B cell (primary cell): ENCODE measurements around the gene CNOT1. TPM values are rescaled to one million over a fixed set of nuclear protein-coding genes. Genes with fewer than 3 reads are reported as not detected.

ENCODE experiments used
- ATAC-seq: fragments of 200-7000 bp; cut with Tn5 transposase; one replicate; pipeline ENCODE4 v1.10.0; 2021; ENCODE audit warnings: low read depth, mild to moderate bottlenecking, moderate number of reproducible peaks, moderate library complexity
- CTCF ChIA-PET: fragments of 350-600 bp; sonication (Branson Sonifier 250); formaldehyde crosslinking; loops from one replicate; lab custom pipeline; 2021; ENCODE audit warnings: antibody characterized with exemption, inconsistent platforms; lab: Charles Lee
- POLR2A ChIA-PET: fragments of 350-600 bp; sonication (Branson Sonifier 250); formaldehyde crosslinking; loops from one replicate; lab custom pipeline; 2021; ENCODE audit warnings: antibody characterized with exemption; lab: Charles Lee
- DNase-seq: peaks from one replicate; pipeline ENCODE4 v3.0.0; 2013
- H2AFZ ChIP-seq: 2 replicates; pipeline ENCODE4 v1.6.1; 2012; ENCODE audit warnings: mild to moderate bottlenecking, low read depth, low read length; ENCODE audit not compliant: insufficient read depth, poor library complexity, severe bottlenecking
- H3K27ac ChIP-seq, 2 donors: 1 replicate in 1 of 2; 2 replicates in 1 of 2; pipeline ENCODE4 v1.5.1; 2012 to 2013; ENCODE audit warnings: low read length in 2 of 2, mild to moderate bottlenecking in 2 of 2, moderate library complexity in 1 of 2
- H3K27me3 ChIP-seq, 4 experiments: fragments of 200-600 bp in 1 of 4; sonication (generic) in 1 of 4; replicated peaks in 1 of 4; 1 replicate in 2 of 4; 2 replicates in 2 of 4; pipeline versions ENCODE4 v1.6.1 to v1.7.0; 2013 to 2016; ENCODE audit warnings: low read length in 3 of 4, mild to moderate bottlenecking in 2 of 4, mixed read lengths in 1 of 4, moderate library complexity in 1 of 4; ENCODE audit not compliant: insufficient read depth in 4 of 4, control insufficient read depth in 3 of 4; ENCODE audit errors: control extremely low read depth in 1 of 4
- H3K36me3 ChIP-seq, 2 experiments: replicated peaks in 1 of 2; 1 replicate in 1 of 2; 2 replicates in 1 of 2; pipeline versions ENCODE4 v1.6.1 to v1.7.1; 2013; ENCODE audit warnings: low read length in 1 of 2; ENCODE audit not compliant: insufficient read depth in 2 of 2, control insufficient read depth in 1 of 2; ENCODE audit errors: control extremely low read depth in 1 of 2, extremely low read depth in 1 of 2
- H3K4me1 ChIP-seq, 2 donors: fragments of 200-600 bp in 1 of 2; sonication (generic) in 1 of 2; 1 replicate in 1 of 2; 2 replicates in 1 of 2; pipeline versions ENCODE4 v1.5.1 to v1.6.1; 2013 to 2017; ENCODE audit warnings: low read length in 2 of 2; ENCODE audit not compliant: control insufficient read depth in 2 of 2, insufficient read depth in 2 of 2
- H3K4me2 ChIP-seq: replicated peaks from 2 replicates; pipeline ENCODE3; 2012; ENCODE audit warnings: mild to moderate bottlenecking, low read depth, low read length; ENCODE audit not compliant: poor library complexity, severe bottlenecking
- H3K4me3 ChIP-seq, 5 experiments: fragments of 200-600 bp in 1 of 5; sonication (generic) in 1 of 5; 1 replicate in 3 of 5; 2 replicates in 2 of 5; pipeline versions ENCODE4 v1.5.1 to v1.7.0; 2011 to 2016; ENCODE audit warnings: low read length in 4 of 5, mild to moderate bottlenecking in 4 of 5, low read depth in 2 of 5, control low read depth in 1 of 5, moderate library complexity in 1 of 5; ENCODE audit not compliant: insufficient read depth in 1 of 5; ENCODE audit errors: control extremely low read depth in 1 of 5, extremely low read depth in 1 of 5
- H3K79me2 ChIP-seq: fragments of 200-600 bp; sonication (generic); one replicate; pipeline ENCODE4 v1.6.0; 2016; ENCODE audit warnings: low read length; ENCODE audit not compliant: control insufficient read depth, insufficient read depth
- H3K9ac ChIP-seq: fragments of 200-600 bp; sonication (generic); 2 replicates; pipeline ENCODE4 v1.6.1; 2017; ENCODE audit warnings: mild to moderate bottlenecking, low read length, moderate library complexity
- H3K9me3 ChIP-seq, 3 donors: one replicate each; pipeline versions ENCODE4 v1.6.1 to v1.7.1; 2013; ENCODE audit warnings: low read length in 2 of 3; ENCODE audit not compliant: control insufficient read depth in 2 of 3, insufficient read depth in 1 of 3; ENCODE audit errors: control extremely low read depth in 1 of 3
- H4K20me1 ChIP-seq: 2 replicates; pipeline ENCODE4 v1.6.0; 2012; ENCODE audit warnings: mild to moderate bottlenecking, low read length; ENCODE audit not compliant: insufficient read depth, control insufficient read depth, poor library complexity, severe bottlenecking
- H3K27ac Mint-ChIP-seq: one replicate; pipeline ENCODE4 v1.8.0; 2021; ENCODE audit warnings: mixed read lengths
- H3K27me3 Mint-ChIP-seq: one replicate; pipeline ENCODE4 v1.8.0; 2021; ENCODE audit warnings: mixed read lengths
- H3K4me1 Mint-ChIP-seq: one replicate; pipeline ENCODE4 v1.8.0; 2021; ENCODE audit warnings: mixed read lengths
- H3K4me3 Mint-ChIP-seq: one replicate; pipeline ENCODE4 v1.8.0; 2021; ENCODE audit warnings: mixed read lengths
- H3K9me3 Mint-ChIP-seq: one replicate; pipeline ENCODE4 v1.8.0; 2022; ENCODE audit warnings: mixed read lengths; ENCODE audit not compliant: insufficient read depth
- EZH2 ChIP-seq: IDR thresholded peaks from 2 replicates; pipeline ENCODE4 v1.6.1; 2012; ENCODE audit warnings: borderline replicate concordance, low read depth, mild to moderate bottlenecking, moderate library complexity, low read length; ENCODE audit not compliant: insufficient read depth, poor library complexity, severe bottlenecking
- WGBS: methylation state at CpG from one replicate; pipeline ENCODE4 v1.1.5; 2013; ENCODE audit warnings: missing lambda C conversion rate; ENCODE audit not compliant: insufficient coverage; 5-methylcytosine and 5-hydroxymethylcytosine counted together
- intact Hi-C: fragments of 100-400 bp; cut with micrococcal nuclease; formaldehyde crosslinking; loops from one replicate; pipeline ENCODE4 v1.10.0; 2022
- polyA plus RNA-seq: library from polyadenylated mRNA; depleted of rRNA; stranded (reverse); fragments of >200 nt; gene quantifications from 2 replicates; pipeline ENCODE4 v1.2.3, GENCODE V29; 2012
- total RNA-seq, 2 donors: library from RNA; stranded (reverse); fragments of 120-200 nt in 1 of 2; gene quantifications; 1 replicate in 1 of 2; 2 replicates in 1 of 2; pipeline versions ENCODE4 v1.2.3 to v1.2.4, GENCODE V29; 2013 to 2022
- TF ChIP-seq, protein P1 (sequence below): fragments of 200-600 bp; IDR thresholded peaks from one replicate; pipeline ENCODE4 v1.8.0; 2022; ENCODE audit warnings: antibody characterized with exemption, mild to moderate bottlenecking

The CNOT1 gene
- total and polyA plus RNA-seq, 2 donors (not counting 1 experiment from before 2014, with no cell fraction given): 211 to 268 TPM

DNA sequence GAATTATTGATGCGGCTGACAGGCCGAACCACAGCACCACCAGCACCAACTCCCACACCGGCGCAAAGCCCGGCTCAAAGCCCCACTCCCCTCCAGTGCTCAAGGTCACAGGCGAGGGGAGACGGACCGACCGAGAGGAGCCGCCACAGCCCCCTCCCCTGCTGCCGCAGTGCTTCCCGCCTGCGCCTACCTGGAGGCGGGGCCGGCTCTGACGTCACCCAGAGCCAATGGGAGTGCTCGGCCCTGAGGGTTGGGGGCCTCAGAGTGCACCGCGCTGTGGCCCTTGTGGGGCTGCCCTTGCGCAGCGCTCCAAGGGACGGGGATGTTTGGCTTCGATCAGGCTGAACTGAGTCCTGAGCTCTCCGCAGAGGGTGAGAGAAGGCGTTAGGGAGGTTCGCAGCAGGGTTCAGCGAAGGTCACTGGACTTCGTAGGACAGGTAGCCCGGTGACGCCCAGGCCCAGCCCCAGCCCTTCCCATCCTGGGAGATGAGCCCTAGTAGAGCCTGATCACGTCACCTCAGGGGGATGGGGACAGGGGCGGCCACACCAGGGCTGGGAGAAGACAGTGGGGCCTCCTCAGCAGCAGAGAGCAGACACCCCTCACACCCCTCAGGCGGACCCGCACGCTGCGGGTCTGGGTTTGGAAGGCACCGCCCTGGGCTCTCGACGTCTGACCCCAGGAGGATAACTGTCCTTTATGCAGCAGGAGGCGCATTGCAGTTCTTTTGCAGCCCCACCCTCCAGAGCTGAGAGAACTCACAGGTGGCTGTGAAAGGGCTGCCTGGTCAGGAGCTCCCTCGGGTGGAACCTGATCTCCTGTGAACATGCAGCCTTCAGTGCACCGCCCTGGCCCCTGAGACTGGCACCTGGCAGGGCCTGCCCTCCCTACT lies 128.1 kb downstream of the CNOT1 start:
- intact Hi-C loops: loop anchor here (1.0 kb wide), 1 partner anchor 14 kb away; the partner anchor contains the start of gene SETD6
- H2AFZ ChIP-seq: peak overlapping the region; percentile 75
- ATAC-seq (peak; percentile 39), DNase-seq (peak; percentile 61)
- ChIA-PET CTCF (interaction anchor here (0.6 to 1.9 kb wide), 3 partner anchors 12 to 14 kb away, joined by 3 to 4 read pairs (median 3); no protein-coding TSS in a partner anchor), POLR2A (no interaction called here)
- peak overlapping the region in 4 of 5 experiments; percentile 55 to 73 (median 58) for H3K4me3 ChIP-seq
- H3K27ac ChIP-seq: no peak overlapping the region
- no peaks in the 10 kb centered on the region for H3K36me3 ChIP-seq
- peaks cover 23 to 25% of the 10 kb centered on the region in 2 donors for H3K4me1 ChIP-seq
- TF ChIP-seq, protein P1, sequence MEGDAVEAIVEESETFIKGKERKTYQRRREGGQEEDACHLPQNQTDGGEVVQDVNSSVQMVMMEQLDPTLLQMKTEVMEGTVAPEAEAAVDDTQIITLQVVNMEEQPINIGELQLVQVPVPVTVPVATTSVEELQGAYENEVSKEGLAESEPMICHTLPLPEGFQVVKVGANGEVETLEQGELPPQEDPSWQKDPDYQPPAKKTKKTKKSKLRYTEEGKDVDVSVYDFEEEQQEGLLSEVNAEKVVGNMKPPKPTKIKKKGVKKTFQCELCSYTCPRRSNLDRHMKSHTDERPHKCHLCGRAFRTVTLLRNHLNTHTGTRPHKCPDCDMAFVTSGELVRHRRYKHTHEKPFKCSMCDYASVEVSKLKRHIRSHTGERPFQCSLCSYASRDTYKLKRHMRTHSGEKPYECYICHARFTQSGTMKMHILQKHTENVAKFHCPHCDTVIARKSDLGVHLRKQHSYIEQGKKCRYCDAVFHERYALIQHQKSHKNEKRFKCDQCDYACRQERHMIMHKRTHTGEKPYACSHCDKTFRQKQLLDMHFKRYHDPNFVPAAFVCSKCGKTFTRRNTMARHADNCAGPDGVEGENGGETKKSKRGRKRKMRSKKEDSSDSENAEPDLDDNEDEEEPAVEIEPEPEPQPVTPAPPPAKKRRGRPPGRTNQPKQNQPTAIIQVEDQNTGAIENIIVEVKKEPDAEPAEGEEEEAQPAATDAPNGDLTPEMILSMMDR: no peak
- TF ChIP-seq EZH2: no peak
- peaks cover 0 to 12% (median 0%) of the 10 kb centered on the region in 3 donors for H3K9me3 ChIP-seq
- 12% methylated on average over 41 of the region's 42 CpGs for WGBS
- Mint-ChIP-seq H3K9me3 (no peaks in the 10 kb centered on the region), H3K4me1 (peaks cover 22% of the 10 kb centered on the region), H3K4me3 (peak overlapping the region; percentile 89), H3K27ac (no peak overlapping the region), H3K27me3 (peaks cover 23% of the 10 kb centered on the region)
- H3K79me2 ChIP-seq: no peaks in the 10 kb centered on the region
- peaks cover 0 to 47% (median 17%) of the 10 kb centered on the region in 4 experiments for H3K27me3 ChIP-seq
- peak overlapping the region; percentile 71 for H3K9ac ChIP-seq
- H4K20me1 ChIP-seq: no peaks in the 10 kb centered on the region
- H3K4me2 ChIP-seq: peak overlapping the region; percentile 98
